Skeletal muscle tissue (tissue), 4 donors: ENCODE data around the gene APOD. TPM values are rescaled to one million over a fixed set of nuclear protein-coding genes. Genes with fewer than 3 reads are reported as not detected.
"Not testable (repeated sequence)": the region's sequence is repeated elsewhere in the genome, so short reads cannot be mapped to it uniquely, and the experiment has no call there.

Source experiments
- H3K27ac ChIP-seq: one replicate; pipeline ENCODE4 v1.7.0; 2013; ENCODE audit warnings: mild to moderate bottlenecking, low read depth, low read length, inconsistent platforms
- H3K27me3 ChIP-seq, 3 donors: one replicate each; pipeline ENCODE4 v1.7.0; 2013; ENCODE audit warnings: low read length in 3 of 3; ENCODE audit not compliant: control insufficient read depth in 3 of 3, insufficient read depth in 3 of 3
- H3K36me3 ChIP-seq, 3 donors: one replicate each; pipeline ENCODE4 v1.7.0; 2013; ENCODE audit warnings: low read length in 3 of 3; ENCODE audit not compliant: control insufficient read depth in 3 of 3, insufficient read depth in 3 of 3
- H3K4me1 ChIP-seq, 3 donors: one replicate each; pipeline ENCODE4 v1.7.0; 2013; ENCODE audit warnings: low read length in 3 of 3, mild to moderate bottlenecking in 3 of 3; ENCODE audit not compliant: control insufficient read depth in 3 of 3, insufficient read depth in 3 of 3
- H3K4me3 ChIP-seq, 3 donors: one replicate each; pipeline ENCODE4 v1.7.0; 2013; ENCODE audit warnings: low read length in 3 of 3
- H3K9ac ChIP-seq, 3 donors: one replicate each; pipeline ENCODE4 v1.7.0; 2013; ENCODE audit warnings: low read length in 3 of 3, mild to moderate bottlenecking in 3 of 3, moderate library complexity in 2 of 3, low read depth in 1 of 3
- H3K9me3 ChIP-seq, 3 donors: one replicate each; pipeline ENCODE4 v1.7.0; 2013; ENCODE audit warnings: low read length in 3 of 3; ENCODE audit not compliant: control insufficient read depth in 3 of 3
- total RNA-seq: library from RNA; depleted of rRNA; stranded (reverse); fragments of >200 nt; gene quantifications from one replicate; pipeline ENCODE4 v1.2.3, GENCODE V29; 2014
- donor health status: Osteomylitis.

Gene APOD
- 20.4 TPM for total RNA-seq

- Histone ChIP-seq H3K27ac (peak within 1 kb of the TSS; percentile 13), H3K9me3 (no peaks in the 10 kb centered on the region), H3K4me3 (peak within 1 kb of the TSS; percentile 30 to 60 (median 41)), H3K27me3 (no peaks in the 10 kb centered on the region), H3K4me1 (peaks cover 12 to 23% (median 19%) of the 10 kb centered on the region in 3 donors), H3K9ac (no peak within 1 kb of the TSS), H3K36me3 (peaks cover 0 to 1% (median 0%) of the 10 kb centered on the region in 3 donors)
Measured at GRCh38 chr3:195583831-195584542, at the start of gene APOD. TSS of gene APOD (minus strand) at chr3:195583940. CDS start at chr3:195579461, 4,479 bp downstream.

- H3K4me1 ChIP-seq, H3K9me3 ChIP-seq, H3K9ac ChIP-seq, H3K27me3 ChIP-seq, H3K36me3 ChIP-seq, H3K4me3 ChIP-seq, H3K27ac ChIP-seq: not testable (repeated sequence)
Measured at GRCh38 chr3:195633351-195633750, 49.6 kb upstream of the APOD start.

GRCh38 chr3:195632501-195633185 is 48.9 kb upstream of the APOD start:
- not testable (repeated sequence) for H3K4me1 ChIP-seq, H3K27ac ChIP-seq, H3K27me3 ChIP-seq, H3K4me3 ChIP-seq, H3K9ac ChIP-seq, H3K36me3 ChIP-seq, H3K9me3 ChIP-seq

GRCh38 chr3:195632046-195632445 is 48.3 kb upstream of the APOD start:
- H3K36me3 ChIP-seq, H3K27me3 ChIP-seq: not testable (repeated sequence)

GRCh38 chr3:195630938-195631495 is 47.3 kb upstream of the APOD start:
- H3K36me3 ChIP-seq, H3K4me3 ChIP-seq, H3K9ac ChIP-seq, H3K9me3 ChIP-seq, H3K4me1 ChIP-seq, H3K27ac ChIP-seq, H3K27me3 ChIP-seq: not testable (repeated sequence)

More at GRCh38 chr3:195632046-195632445, 48.3 kb upstream of the APOD start:
- H3K4me1 ChIP-seq, H3K27ac ChIP-seq, H3K9me3 ChIP-seq, H3K4me3 ChIP-seq, H3K9ac ChIP-seq: not testable (repeated sequence)

- H3K36me3 ChIP-seq, H3K9me3 ChIP-seq, H3K4me3 ChIP-seq, H3K9ac ChIP-seq, H3K4me1 ChIP-seq, H3K27me3 ChIP-seq, H3K27ac ChIP-seq: not testable (repeated sequence)
Measured at GRCh38 chr3:195630086-195630917, 46.6 kb upstream of the APOD start.

- H3K9me3 ChIP-seq, H3K9ac ChIP-seq: not testable (repeated sequence)
Measured at GRCh38 chr3:195629682-195630081, 45.9 kb upstream of the APOD start.

GRCh38 chr3:195628386-195628920 is 44.7 kb upstream of the APOD start:
- H3K27ac ChIP-seq, H3K4me3 ChIP-seq, H3K36me3 ChIP-seq, H3K27me3 ChIP-seq, H3K9me3 ChIP-seq, H3K4me1 ChIP-seq, H3K9ac ChIP-seq: not testable (repeated sequence)

More at GRCh38 chr3:195629682-195630081, 45.9 kb upstream of the APOD start:
- not testable (repeated sequence) for H3K27ac ChIP-seq, H3K27me3 ChIP-seq, H3K4me3 ChIP-seq, H3K36me3 ChIP-seq, H3K4me1 ChIP-seq

- not testable (repeated sequence) for H3K27me3 ChIP-seq, H3K9ac ChIP-seq, H3K9me3 ChIP-seq, H3K4me3 ChIP-seq, H3K27ac ChIP-seq, H3K36me3 ChIP-seq, H3K4me1 ChIP-seq
Measured at GRCh38 chr3:195627515-195628385, 44.0 kb upstream of the APOD start.
